HCT116 (cell line): ENCODE measurements around the gene USP43. TPM values are rescaled to one million over a fixed set of nuclear protein-coding genes. Genes with fewer than 3 reads are reported as not detected.

ENCODE experiments used
- ATAC-seq: fragments of 200-7000 bp; cut with Tn5 transposase; 2 replicates; pipeline ENCODE4 v1.9.1; 2020; ENCODE audit warnings: mild to moderate bottlenecking, moderate library complexity
- BruUV-seq: library from RNA; stranded (reverse); fragments of 400-500 nt; replicated peaks from 2 replicates; lab custom pipeline; 2021; lab: Mats Ljungman, UMichigan
- CTCF ChIA-PET: fragments of 300-600 bp; sonication (Branson Sonifier 250); formaldehyde crosslinking; loops from one replicate; lab custom pipeline; 2021; ENCODE audit warnings: antibody characterized with exemption; lab: Charles Lee
- POLR2A ChIA-PET: fragments of 300-600, 350-600 bp; sonication (Branson Sonifier 250); formaldehyde crosslinking; loops from one replicate; lab custom pipeline; 2021; ENCODE audit warnings: antibody characterized with exemption; lab: Charles Lee
- RAD21 ChIA-PET, 2 experiments: fragments of 300-600 bp; sonication (Branson Sonifier 250); formaldehyde crosslinking; loops; one replicate each; lab custom pipeline; 2023; ENCODE audit warnings: low total read pairs in 2 of 2; ENCODE audit not compliant: uncharacterized antibody in 2 of 2, unreplicated experiment in 2 of 2, low non-redundant PET in 1 of 2; lab: Charles Lee
- DNase-seq: peaks from one replicate; pipeline ENCODE4 v3.0.0-alpha.2; 2010; ENCODE audit warnings: low read depth, low spot score
- H2AFZ ChIP-seq: fragments of 200-600 bp; shearing (Covaris generic), sonication (generic); 2 replicates; pipeline ENCODE4 v1.6.1; 2017; ENCODE audit warnings: low read depth, mixed run types, mixed read lengths, antibody characterized with exemption, low read length; ENCODE audit not compliant: poor library complexity, severe bottlenecking
- H3K27ac ChIP-seq: 2 replicates; pipeline ENCODE4 v1.5.1; 2012; ENCODE audit warnings: low read depth, low read length
- H3K27me3 ChIP-seq: fragments of 200-600 bp; sonication (generic); 2 replicates; pipeline ENCODE4 v1.6.1; 2016; ENCODE audit warnings: mixed run types, low read length, mixed read lengths; ENCODE audit not compliant: insufficient read depth
- H3K36me3 ChIP-seq, 2 experiments: fragments of 200-500 bp in 1 of 2; fragments of 200-600 bp in 1 of 2; sonication (Bioruptor generic) in 1 of 2; sonication (generic) in 1 of 2; 2 replicates each; pipeline versions ENCODE4 v1.5.1 to v1.6.1; 2014 to 2016; ENCODE audit warnings: low read length in 2 of 2, inconsistent platforms in 1 of 2, mixed read lengths in 1 of 2, mixed run types in 1 of 2; ENCODE audit not compliant: insufficient read depth in 2 of 2, control insufficient read depth in 1 of 2
- H3K4me1 ChIP-seq, 2 experiments: fragments of 200-600 bp in 1 of 2; sonication (generic) in 1 of 2; 2 replicates each; pipeline versions ENCODE4 v1.5.1 to v1.6.1; 2012 to 2017; ENCODE audit warnings: low read length in 2 of 2, inconsistent platforms in 1 of 2, mild to moderate bottlenecking in 1 of 2, mixed read lengths in 1 of 2, mixed run types in 1 of 2, moderate library complexity in 1 of 2; ENCODE audit not compliant: insufficient read depth in 2 of 2, control insufficient read depth in 1 of 2
- H3K4me2 ChIP-seq: fragments of 200-600 bp; sonication (generic); 2 replicates; pipeline ENCODE4 v1.6.1; 2017; ENCODE audit warnings: mixed run types, low read length, mixed read lengths
- H3K4me3 ChIP-seq, 2 experiments: fragments of 200-600 bp in 1 of 2; sonication (generic) in 1 of 2; replicated peaks in 1 of 2; 2 replicates each; pipeline ENCODE4 v1.5.1; 2011 to 2016; ENCODE audit warnings: low read length in 2 of 2, control low read depth in 1 of 2, low read depth in 1 of 2, mild to moderate bottlenecking in 1 of 2, mixed read lengths in 1 of 2, mixed run types in 1 of 2
- H3K79me2 ChIP-seq: fragments of 200-600 bp; sonication (generic); 2 replicates; pipeline ENCODE4 v1.6.1; 2017; ENCODE audit warnings: mild to moderate bottlenecking, mixed run types, low read length, moderate library complexity, mixed read lengths; ENCODE audit not compliant: insufficient read depth
- H3K9ac ChIP-seq: fragments of 200-600 bp; sonication (generic); 2 replicates; pipeline ENCODE4 v1.6.1; 2016; ENCODE audit warnings: low read length, mixed read lengths
- H3K9me2 ChIP-seq: fragments of 200-600 bp; sonication (generic), shearing (Covaris generic); 2 replicates; pipeline ENCODE4 v1.6.1; 2017; ENCODE audit warnings: mixed run types, mild to moderate bottlenecking, moderate library complexity; ENCODE audit not compliant: insufficient read depth
- H3K9me3 ChIP-seq, 2 experiments: fragments of 200-500 bp in 1 of 2; fragments of 200-600 bp in 1 of 2; sonication (Bioruptor generic) in 1 of 2; sonication (generic) in 1 of 2; 2 replicates each; pipeline ENCODE4 v1.6.1; 2014 to 2017; ENCODE audit warnings: low read length in 2 of 2, mixed read lengths in 2 of 2, inconsistent platforms in 1 of 2, low read depth in 1 of 2, mild to moderate bottlenecking in 1 of 2, mixed run types in 1 of 2, moderate library complexity in 1 of 2; ENCODE audit not compliant: control insufficient read depth in 1 of 2, insufficient read depth in 1 of 2
- H4K20me1 ChIP-seq: fragments of 200-600 bp; sonication (generic), shearing (Covaris generic); 2 replicates; pipeline ENCODE4 v1.6.1; 2017; ENCODE audit warnings: mixed run types, mild to moderate bottlenecking, moderate library complexity; ENCODE audit not compliant: insufficient read depth
- ATF3 ChIP-seq: IDR thresholded peaks from 2 replicates; pipeline ENCODE4 v1.6.1; 2012
- CEBPB ChIP-seq: IDR thresholded peaks from 2 replicates; pipeline ENCODE4 v1.6.1; 2012; ENCODE audit warnings: low read depth
- EGR1 ChIP-seq: IDR thresholded peaks from 2 replicates; pipeline ENCODE4 v1.6.1; 2012; ENCODE audit warnings: low read depth
- ELF1 ChIP-seq: IDR thresholded peaks from 2 replicates; pipeline ENCODE4 v1.6.1; 2012; ENCODE audit warnings: low read depth, borderline replicate concordance
- EZH2 ChIP-seq: fragments of 200-600 bp; sonication (generic); IDR thresholded peaks from 2 replicates; pipeline ENCODE4 v1.6.1; 2017; ENCODE audit warnings: antibody characterized with exemption, mixed run types
- FOSL1 ChIP-seq: IDR thresholded peaks from 2 replicates; pipeline ENCODE4 v1.6.1; 2012; ENCODE audit warnings: low read depth
- POLR2A ChIP-seq: IDR thresholded peaks from 2 replicates; pipeline ENCODE4 v1.7.0; 2011; ENCODE audit warnings: borderline replicate concordance; ENCODE audit not compliant: insufficient read depth, insufficient read length; ENCODE audit errors: extremely low read depth
- POLR2AphosphoS5 ChIP-seq: IDR thresholded peaks from 2 replicates; pipeline ENCODE4 v1.6.1; 2011; ENCODE audit warnings: mild to moderate bottlenecking, low read depth, low read length, moderate library complexity
- RAD21 ChIP-seq: IDR thresholded peaks from 2 replicates; pipeline ENCODE4 v1.6.1; 2012; ENCODE audit warnings: low read depth, mild to moderate bottlenecking
- SIN3A ChIP-seq: IDR thresholded peaks from 2 replicates; pipeline ENCODE4 v1.6.1; 2012; ENCODE audit warnings: low read depth
- SP1 ChIP-seq: IDR thresholded peaks from 2 replicates; pipeline ENCODE4 v1.6.1; 2012; ENCODE audit warnings: low read depth
- SRF ChIP-seq: IDR thresholded peaks from 2 replicates; pipeline ENCODE4 v1.6.1; 2012; ENCODE audit warnings: low read depth
- YY1 ChIP-seq: IDR thresholded peaks from 2 replicates; pipeline ENCODE4 v1.6.1; 2011; ENCODE audit warnings: low read length, low read depth, moderate library complexity, mild to moderate bottlenecking; ENCODE audit not compliant: insufficient replicate concordance; ENCODE audit errors: extremely low read depth
- ZFX ChIP-seq: fragments of 450-650 bp; IDR thresholded peaks from 2 replicates; pipeline ENCODE4 v1.6.1; 2017
- ZNF274 ChIP-seq: fragments of 200-500 bp; sonication (Bioruptor generic); IDR thresholded peaks from 2 replicates; pipeline ENCODE4 v1.6.1; 2014; ENCODE audit warnings: mild to moderate bottlenecking, low read depth, low read length, inconsistent platforms
- intact Hi-C: fragments of 100-400 bp; cut with micrococcal nuclease; formaldehyde crosslinking; loops from 2 replicates; pipeline ENCODE4 v1.10.0; 2022
- total RNA-seq: library from RNA; stranded (reverse); gene quantifications from one replicate; pipeline ENCODE4 v1.2.1, GENCODE V29; 2021; ENCODE audit not compliant: unreplicated experiment
- TF ChIP-seq, protein P1 (sequence below): IDR thresholded peaks from 2 replicates; pipeline ENCODE4 v1.6.1; 2012

The USP43 gene
- total RNA-seq, 1 experiment from 2014 or later = 8.0 TPM

DNA sequence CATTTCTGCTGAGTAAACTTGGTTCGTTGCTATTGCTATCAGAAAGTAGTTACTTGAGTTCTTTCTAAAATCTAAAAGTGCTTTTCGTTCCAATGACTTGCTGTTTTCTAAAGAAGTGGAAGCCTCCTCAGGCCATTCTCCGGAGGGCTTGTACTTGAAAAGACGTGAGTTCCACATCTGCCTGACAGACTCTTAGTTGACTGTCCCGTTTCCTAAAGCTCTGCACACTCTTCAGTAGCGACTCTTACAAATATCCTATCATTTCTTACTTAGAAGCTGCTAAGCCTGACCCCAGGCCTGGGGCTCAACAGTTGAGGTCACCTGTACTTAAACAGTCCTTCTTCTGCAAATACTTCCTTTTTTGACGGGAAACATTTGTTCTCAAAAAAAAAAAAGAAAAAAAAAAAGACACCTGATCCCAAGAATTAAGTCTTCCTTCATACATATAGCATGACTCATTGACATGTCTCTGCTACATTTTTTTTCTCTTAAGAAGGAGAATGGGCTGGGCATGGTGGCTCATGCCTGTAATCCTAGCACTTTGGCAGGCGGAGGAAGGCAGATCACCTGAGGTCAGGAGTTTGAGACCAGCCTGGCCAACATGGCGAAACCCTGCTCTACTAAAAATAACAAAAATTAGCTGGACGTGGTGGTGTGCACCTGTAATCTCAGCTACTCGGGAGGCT is 84.6 kb downstream of the USP43 start:
- Histone ChIP-seq H3K27me3 (no peaks in the 10 kb centered on the region), H3K36me3 (no peaks in the 10 kb centered on the region; a peak in 1 of 4 replicates), H3K79me2 (no peaks in the 10 kb centered on the region), H3K4me2 (peak overlapping the region; percentile 19; the same call in 1 of the 2 replicates), H3K4me1 (peaks cover 3 to 9% of the 10 kb centered on the region in 2 experiments; a peak in 2 of 4 replicates), H2AFZ (no peak overlapping the region), H3K9me2 (no peaks in the 10 kb centered on the region), H3K4me3 (no peak overlapping the region), H3K9ac (no peak overlapping the region), H3K27ac (no peak overlapping the region), H3K9me3 (no peaks in the 10 kb centered on the region), H4K20me1 (no peaks in the 10 kb centered on the region)
- CTCF ChIA-PET = interaction anchor here (0.9 to 1.8 kb wide), 3 partner anchors 15 to 888 kb away, joined by 3 to 11 read pairs (median 4); no protein-coding TSS in a partner anchor
- RAD21 ChIA-PET = no interaction called here
- intact Hi-C loops = loop anchor here (1.0 to 2.0 kb wide), 3 partner anchors 38 to 194 kb away; no protein-coding TSS in a partner anchor
- ATAC-seq (no peak), DNase-seq (no peak)
- TF ChIP-seq ZFX (no peak), POLR2A (no peak), FOSL1 (0 out of 2 replicates have a peak, but pooled peaks have one; percentile 22), EGR1 (no peak)
- no TSS peak for BruUV-seq
- POLR2A ChIA-PET = no interaction called here

DNA sequence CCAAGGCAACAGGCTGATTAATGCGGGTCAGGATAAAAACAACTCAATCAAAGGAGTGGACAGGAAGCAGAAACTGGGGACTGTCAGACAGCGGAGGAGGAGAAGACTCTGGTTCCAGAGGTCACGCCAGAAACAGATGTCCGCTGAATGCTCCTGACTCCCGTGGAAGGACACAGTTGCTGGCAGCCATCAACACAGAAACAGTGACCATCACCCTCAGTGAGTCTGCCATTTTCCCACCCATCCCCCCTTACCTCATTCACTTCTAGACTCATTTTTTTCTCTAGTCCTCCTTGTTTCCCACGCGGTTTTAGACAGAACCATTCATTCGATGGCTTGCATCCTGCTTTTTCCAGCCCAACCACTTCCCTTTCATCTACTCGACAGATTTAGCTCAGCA is 105.2 kb downstream of the USP43 start:
- CTCF ChIA-PET = interaction anchor here (1.1 kb wide), 1 partner anchor 18 kb away, joined by 3 read pairs; no protein-coding TSS in a partner anchor
- no peak overlapping the region for H2AFZ ChIP-seq
- no TSS peak for BruUV-seq
- H3K36me3 ChIP-seq = no peaks in the 10 kb centered on the region
- H3K27ac ChIP-seq = no peak overlapping the region
- H3K9ac ChIP-seq = no peak overlapping the region
- ATAC-seq = no peak
- no peaks in the 10 kb centered on the region for H3K9me2 ChIP-seq
- RAD21 ChIA-PET = no interaction called here
- peaks cover 11% of the 10 kb centered on the region; the same call in 1 of the 2 replicates for H3K27me3 ChIP-seq
- no peak for TF ChIP-seq CEBPB
- no peak for TF ChIP-seq RAD21
- TF ChIP-seq EZH2 = no peak
- no peak for TF ChIP-seq YY1
- TF ChIP-seq ATF3 = no peak
- TF ChIP-seq SIN3A = no peak
- TF ChIP-seq ELF1 = no peak
- TF ChIP-seq POLR2AphosphoS5 = no peak
- TF ChIP-seq POLR2A = no peak
- no peak for TF ChIP-seq EGR1
- no peak for TF ChIP-seq SP1
- TF ChIP-seq SRF = no peak
- TF ChIP-seq, protein P1, sequence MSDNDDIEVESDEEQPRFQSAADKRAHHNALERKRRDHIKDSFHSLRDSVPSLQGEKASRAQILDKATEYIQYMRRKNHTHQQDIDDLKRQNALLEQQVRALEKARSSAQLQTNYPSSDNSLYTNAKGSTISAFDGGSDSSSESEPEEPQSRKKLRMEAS = no peak
- no peak for TF ChIP-seq ZNF274
- TF ChIP-seq ZFX = no peak
- no peaks in the 10 kb centered on the region for H4K20me1 ChIP-seq
- H3K79me2 ChIP-seq = no peaks in the 10 kb centered on the region
- no peak overlapping the region for H3K4me3 ChIP-seq
- H3K4me1 ChIP-seq = no peaks in the 10 kb centered on the region
- no peak overlapping the region for H3K4me2 ChIP-seq
- DNase-seq = no peak
- POLR2A ChIA-PET = no interaction called here
- H3K9me3 ChIP-seq = no peaks in the 10 kb centered on the region
- intact Hi-C loops = no loop called here
